Tibial artery (tissue), 4 donors: ENCODE results near the gene GLRB.

Experiments used
- DNase-seq, 2 donors: peaks; one replicate each; pipeline ENCODE4 v3.0.0-alpha.2; 2019
- H3K27ac ChIP-seq, 2 donors: fragments of 200-600 bp; sonication (generic) in 1 of 2; 1 replicate in 1 of 2; 2 replicates in 1 of 2; pipeline ENCODE4 v1.5.1; 2018 to 2019; ENCODE audit warnings: mild to moderate bottlenecking in 1 of 2
- H3K27me3 ChIP-seq, 2 donors: fragments of 200-600 bp; sonication (generic) in 1 of 2; one replicate each; pipeline versions ENCODE4 v1.5.1 to v1.6.0; 2016 to 2019
- H3K36me3 ChIP-seq, 3 donors: fragments of 200-600 bp; sonication (generic) in 2 of 3; one replicate each; pipeline ENCODE4 v1.5.1; 2016 to 2019; ENCODE audit warnings: mild to moderate bottlenecking in 2 of 3
- H3K4me1 ChIP-seq, 4 donors: fragments of 200-600 bp; sonication (generic) in 2 of 4; 1 replicate in 3 of 4; 2 replicates in 1 of 4; pipeline ENCODE4 v1.5.1; 2016 to 2019
- H3K4me3 ChIP-seq, 2 donors: fragments of 200-600 bp; sonication (generic) in 1 of 2; 1 replicate in 1 of 2; 2 replicates in 1 of 2; pipeline ENCODE4 v1.5.1; 2018 to 2019; ENCODE audit warnings: mild to moderate bottlenecking in 2 of 2
- H3K9me3 ChIP-seq, 3 donors: fragments of 200-600 bp; sonication (generic) in 1 of 3; one replicate each; pipeline ENCODE4 v1.5.1; 2016 to 2019
- CTCF ChIP-seq, 2 experiments: fragments of 200-600 bp in 1 of 2; fragments of 450-650 bp in 1 of 2; IDR thresholded peaks; one replicate each; pipeline ENCODE4 v1.5.1; 2017 to 2019; ENCODE audit warnings: antibody characterized with exemption in 2 of 2, mild to moderate bottlenecking in 1 of 2, moderate library complexity in 1 of 2
- intact Hi-C: fragments of 100-400 bp; cut with DNase I; formaldehyde crosslinking; loops from one replicate; pipeline ENCODE4 v1.15.0; 2023; ENCODE audit warnings: low total_unique reads

The GLRB gene

GRCh38 chr4:157075401-157075800 lies 549 bp upstream of the GLRB start:
- intact Hi-C loops, result no loop called here
- Histone ChIP-seq H3K36me3 (no peaks in the 10 kb centered on the region), H3K27me3 (no peaks in the 10 kb centered on the region), H3K4me1 (peaks cover 0 to 3% (median 0%) of the 10 kb centered on the region in 4 donors), H3K27ac (peak overlapping the region; percentile 59 to 61), H3K9me3 (no peaks in the 10 kb centered on the region), H3K4me3 (peak overlapping the region; percentile 69 to 84)
- TF ChIP-seq CTCF (IDR thresholded peaks at IDR 0.05), result no peak
- no peak for DNase-seq

GRCh38 chr4:157076578-157076947 lies 613 bp downstream of the GLRB start:
- Histone ChIP-seq H3K36me3 (no peaks in the 10 kb centered on the region), H3K4me1 (peaks cover 0 to 3% (median 0%) of the 10 kb centered on the region in 4 donors), H3K4me3 (peak overlapping the region; percentile 69 to 84), H3K27me3 (no peaks in the 10 kb centered on the region), H3K9me3 (no peaks in the 10 kb centered on the region), H3K27ac (peak overlapping the region; percentile 59 to 61)
- no peak for DNase-seq
- intact Hi-C loops, result no loop called here
- no peak for TF ChIP-seq CTCF (IDR thresholded peaks at IDR 0.05)

- Histone ChIP-seq H3K4me1 (peaks cover 0 to 3% (median 0%) of the 10 kb centered on the region in 4 donors), H3K4me3 (no peak overlapping the region), H3K27ac (no peak overlapping the region), H3K27me3 (no peaks in the 10 kb centered on the region), H3K9me3 (no peaks in the 10 kb centered on the region), H3K36me3 (no peaks in the 10 kb centered on the region)
- no peak for TF ChIP-seq CTCF (IDR thresholded peaks at IDR 0.05)
- no peak for DNase-seq
- intact Hi-C loops, result no loop called here
Observed at GRCh38 chr4:157079441-157079840, 3.5 kb downstream of the GLRB start.

- H3K36me3 ChIP-seq, result no peaks in the 10 kb centered on the region
- no peaks in the 10 kb centered on the region for H3K9me3 ChIP-seq
- H3K4me3 ChIP-seq, result no peak overlapping the region
- no peak for DNase-seq
- peaks cover 0 to 3% (median 0%) of the 10 kb centered on the region in 4 donors for H3K4me1 ChIP-seq
- no peaks in the 10 kb centered on the region for H3K27me3 ChIP-seq
- intact Hi-C loops, result no loop called here
- TF ChIP-seq CTCF (IDR thresholded peaks at IDR 0.05), result no peak
- H3K27ac ChIP-seq, result no peak overlapping the region
Observed at GRCh38 chr4:157080605-157081004, 4.7 kb downstream of the GLRB start.

- no peak for TF ChIP-seq CTCF (IDR thresholded peaks at IDR 0.05)
- no peaks in the 10 kb centered on the region for H3K36me3 ChIP-seq
- H3K4me3 ChIP-seq, result no peak overlapping the region
Observed at GRCh38 chr4:157095716-157096115, 19.8 kb downstream of the GLRB start.

GRCh38 chr4:157096439-157096838 lies 20.5 kb downstream of the GLRB start:
- DNase-seq, result no peak
- Histone ChIP-seq H3K4me3 (no peak overlapping the region), H3K9me3 (no peaks in the 10 kb centered on the region), H3K4me1 (no peaks in the 10 kb centered on the region), H3K27me3 (no peaks in the 10 kb centered on the region), H3K27ac (no peak overlapping the region), H3K36me3 (no peaks in the 10 kb centered on the region)
- no peak for TF ChIP-seq CTCF (IDR thresholded peaks at IDR 0.05)
- intact Hi-C loops, result no loop called here

More at GRCh38 chr4:157095716-157096115, 19.8 kb downstream of the GLRB start:
- Histone ChIP-seq H3K9me3 (no peaks in the 10 kb centered on the region), H3K4me1 (no peaks in the 10 kb centered on the region), H3K27me3 (no peaks in the 10 kb centered on the region), H3K27ac (no peak overlapping the region)
- no peak for DNase-seq
- intact Hi-C loops, result no loop called here
